GM12865 (cell line): Measurements from ENCODE around the gene SCGB2A2.

Source experiments
- DNase-seq: peaks from one replicate; pipeline ENCODE4 v3.0.0; 2010; ENCODE audit warnings: low read depth
- H3K4me3 ChIP-seq: 2 replicates; pipeline ENCODE4 v1.5.1; 2011; ENCODE audit warnings: mild to moderate bottlenecking, low read depth, low read length, control low read depth
- TF ChIP-seq, protein P1 (sequence below): IDR thresholded peaks from 2 replicates; pipeline ENCODE4 v1.5.1; 2011; ENCODE audit warnings: low read length, control low read depth, low read depth, inconsistent platforms; ENCODE audit not compliant: insufficient read depth; ENCODE audit errors: missing control alignments

The SCGB2A2 gene

DNA sequence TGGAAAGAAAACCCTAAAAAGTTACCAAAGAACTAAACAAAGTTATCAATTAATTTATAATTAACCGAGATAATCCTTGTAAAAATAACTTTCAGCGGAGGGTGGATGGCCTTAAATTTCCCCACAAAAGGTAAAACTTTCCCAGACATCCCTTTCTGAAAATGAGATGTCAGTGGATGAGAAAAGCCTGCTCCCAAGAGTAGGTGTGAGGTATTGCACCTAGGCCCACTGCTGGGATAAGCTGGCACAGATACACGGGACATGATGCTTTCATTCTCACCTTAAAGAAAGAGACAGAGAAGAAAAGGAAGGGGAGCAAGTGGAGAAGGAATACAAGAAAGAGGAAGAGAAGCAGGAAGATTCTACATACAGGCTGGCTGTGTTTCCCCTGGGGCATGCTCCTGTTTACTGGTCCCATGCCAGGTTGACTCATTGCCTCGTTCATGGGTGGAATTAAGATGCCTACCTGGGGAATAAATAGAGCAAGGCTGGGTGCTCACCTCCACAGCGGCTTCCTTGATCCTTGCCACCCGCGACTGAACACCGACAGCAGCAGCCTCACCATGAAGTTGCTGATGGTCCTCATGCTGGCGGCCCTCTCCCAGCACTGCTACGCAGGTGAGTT lies at the start of gene SCGB2A2:
SCGB2A2 (plus strand) TSS at position 505 of the 625 bp plus-strand sequence; CDS start at position 564, 59 bp downstream.
- TF ChIP-seq, protein P1, sequence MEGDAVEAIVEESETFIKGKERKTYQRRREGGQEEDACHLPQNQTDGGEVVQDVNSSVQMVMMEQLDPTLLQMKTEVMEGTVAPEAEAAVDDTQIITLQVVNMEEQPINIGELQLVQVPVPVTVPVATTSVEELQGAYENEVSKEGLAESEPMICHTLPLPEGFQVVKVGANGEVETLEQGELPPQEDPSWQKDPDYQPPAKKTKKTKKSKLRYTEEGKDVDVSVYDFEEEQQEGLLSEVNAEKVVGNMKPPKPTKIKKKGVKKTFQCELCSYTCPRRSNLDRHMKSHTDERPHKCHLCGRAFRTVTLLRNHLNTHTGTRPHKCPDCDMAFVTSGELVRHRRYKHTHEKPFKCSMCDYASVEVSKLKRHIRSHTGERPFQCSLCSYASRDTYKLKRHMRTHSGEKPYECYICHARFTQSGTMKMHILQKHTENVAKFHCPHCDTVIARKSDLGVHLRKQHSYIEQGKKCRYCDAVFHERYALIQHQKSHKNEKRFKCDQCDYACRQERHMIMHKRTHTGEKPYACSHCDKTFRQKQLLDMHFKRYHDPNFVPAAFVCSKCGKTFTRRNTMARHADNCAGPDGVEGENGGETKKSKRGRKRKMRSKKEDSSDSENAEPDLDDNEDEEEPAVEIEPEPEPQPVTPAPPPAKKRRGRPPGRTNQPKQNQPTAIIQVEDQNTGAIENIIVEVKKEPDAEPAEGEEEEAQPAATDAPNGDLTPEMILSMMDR: peak; percentile 22
- H3K4me3 ChIP-seq: no peak within 1 kb of the TSS
- no peak for DNase-seq

DNA sequence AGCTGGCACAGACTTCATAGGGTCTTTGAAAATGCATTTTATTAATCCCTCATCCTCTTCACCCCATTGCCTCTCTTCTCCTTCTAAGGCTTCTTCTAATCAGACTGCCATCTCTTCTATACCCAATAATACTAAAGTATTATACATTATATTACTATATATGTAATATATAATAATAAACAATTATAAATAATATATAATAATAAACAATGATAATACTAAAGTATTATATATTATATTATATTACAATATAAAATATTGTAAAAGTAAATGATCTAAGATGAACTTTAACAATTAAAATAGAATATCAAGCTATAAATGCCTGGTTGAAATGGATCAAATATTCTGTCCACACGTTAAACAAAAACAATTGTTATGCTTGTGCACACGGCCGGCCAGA lies 48.5 kb upstream of the SCGB2A2 start:
- TF ChIP-seq, protein P1: no peak
- DNase-seq: no peak
- no peak overlapping the region for H3K4me3 ChIP-seq

DNA sequence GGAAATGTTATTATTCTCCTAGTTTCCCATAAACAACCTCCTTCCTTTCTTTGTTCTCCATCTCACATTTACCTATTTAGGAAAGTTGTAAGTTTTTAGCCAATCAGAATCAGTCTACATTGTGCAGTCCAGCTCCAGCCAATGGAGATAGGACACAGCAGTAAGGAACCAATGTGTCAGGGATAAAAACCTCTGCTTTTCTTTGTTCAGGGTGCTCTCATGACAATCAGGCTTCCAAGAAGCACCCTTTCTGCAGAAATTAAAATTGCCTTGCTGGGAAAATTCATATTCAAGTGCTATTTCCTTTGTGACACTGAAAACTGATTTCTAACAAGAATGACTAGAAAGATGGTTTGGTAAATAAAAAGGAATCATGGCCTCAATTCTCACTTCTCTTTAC lies 46.9 kb upstream of the SCGB2A2 start:
- H3K4me3 ChIP-seq: no peak overlapping the region
- DNase-seq: no peak
- TF ChIP-seq, protein P1: no peak

DNA sequence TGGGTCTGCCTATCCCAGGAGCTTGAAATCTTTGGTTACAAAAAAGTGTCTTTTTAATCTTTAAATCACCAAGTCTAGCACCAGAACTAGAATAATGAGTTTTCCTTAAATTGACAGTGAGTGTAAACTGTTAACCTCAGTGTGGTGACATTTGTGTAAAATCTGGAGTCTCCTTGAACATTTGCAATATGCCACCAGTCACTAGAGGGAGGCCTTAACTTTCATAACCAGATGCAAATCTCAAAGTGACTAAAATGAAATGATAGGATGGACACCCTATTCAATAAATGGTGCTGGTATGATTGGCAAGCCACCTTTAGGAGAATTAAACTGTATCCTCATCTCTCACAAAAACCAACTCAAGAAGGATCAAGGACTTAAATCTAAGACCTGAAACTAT lies 36.2 kb upstream of the SCGB2A2 start:
- TF ChIP-seq, protein P1: peak; percentile 2
- no peak overlapping the region for H3K4me3 ChIP-seq
- peak; percentile 6 for DNase-seq

DNA sequence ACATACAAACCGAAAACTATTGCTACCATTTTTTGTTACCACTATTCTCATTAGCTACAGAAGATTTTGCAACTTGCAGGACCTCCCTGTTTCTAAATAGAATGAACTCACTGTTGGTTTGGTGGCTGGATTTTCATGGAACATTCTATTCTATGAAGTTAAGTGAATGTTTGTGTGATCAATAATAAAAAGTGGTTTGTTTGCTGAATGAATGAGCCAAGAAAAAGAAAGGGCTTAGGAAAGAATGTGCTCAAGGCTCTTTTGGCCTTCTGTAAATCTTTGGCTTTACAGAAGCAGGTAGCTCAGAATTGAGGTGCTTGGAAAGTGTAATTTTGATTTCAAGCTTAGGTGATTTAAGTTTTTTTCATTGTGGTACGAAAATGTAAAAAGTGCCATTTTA lies 33.8 kb upstream of the SCGB2A2 start:
- no peak overlapping the region for H3K4me3 ChIP-seq
- TF ChIP-seq, protein P1: no peak
- DNase-seq: no peak

DNA sequence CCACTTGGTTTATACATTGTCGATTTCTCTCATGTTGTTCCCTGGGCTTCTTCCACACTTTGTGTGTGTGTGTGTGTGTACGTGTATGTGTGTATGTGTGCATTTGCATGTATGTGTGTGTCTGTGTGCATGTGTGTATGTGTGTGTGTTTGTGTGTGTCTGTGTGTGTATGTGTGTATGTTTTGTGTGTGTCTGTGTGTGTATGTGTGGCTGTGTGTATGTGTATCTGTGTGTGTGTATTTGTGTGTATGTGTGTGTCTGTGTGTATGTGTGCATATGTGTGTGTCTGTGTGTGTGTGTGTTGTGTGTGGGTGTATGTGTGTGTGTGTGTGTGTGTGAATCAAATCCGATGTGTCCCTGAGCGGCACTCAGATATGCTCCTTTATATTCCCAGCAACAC lies 32.5 kb upstream of the SCGB2A2 start:
- H3K4me3 ChIP-seq: no peak overlapping the region
- TF ChIP-seq, protein P1: no peak
- DNase-seq: no peak

DNA sequence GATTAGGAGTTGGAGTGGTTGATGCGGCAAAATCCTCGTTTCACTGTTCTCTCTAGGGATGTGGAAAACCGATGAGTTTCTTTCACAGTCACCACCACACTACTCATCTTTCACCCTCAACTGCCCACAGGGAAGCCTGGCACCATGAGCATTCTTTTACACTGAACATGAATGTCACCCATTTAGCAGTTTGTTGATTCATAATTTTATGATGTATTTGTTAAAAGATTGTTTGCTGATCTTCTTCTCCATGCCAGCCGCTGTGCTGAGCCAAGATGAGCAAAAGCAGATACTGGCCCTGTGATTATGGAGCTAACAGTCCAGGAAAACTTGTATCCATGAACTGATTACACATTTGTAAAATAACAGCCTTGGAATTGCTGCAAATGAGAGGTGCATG lies 31.8 kb upstream of the SCGB2A2 start:
- DNase-seq: no peak
- no peak overlapping the region for H3K4me3 ChIP-seq
- TF ChIP-seq, protein P1: no peak
